Tibial nerve (tissue), 3 donors: ENCODE measurements around the gene HS2ST1.

Experiments used
- CTCF ChIP-seq, 5 experiments: fragments of 200-600 bp in 3 of 5; fragments of 450-650 bp in 2 of 5; sonication (generic) in 3 of 5; IDR thresholded peaks; one replicate each; pipeline ENCODE4 v1.5.1; 2016 to 2019; ENCODE audit warnings: antibody characterized with exemption in 5 of 5, mild to moderate bottlenecking in 3 of 5, moderate library complexity in 2 of 5
- POLR2A ChIP-seq, 2 donors: fragments of 450-650 bp; IDR thresholded peaks; one replicate each; pipeline ENCODE4 v1.6.1; 2017; ENCODE audit warnings: antibody characterized with exemption in 2 of 2, mild to moderate bottlenecking in 2 of 2, moderate library complexity in 2 of 2

GRCh38 chr1:86887479-86888162, 26.8 kb upstream of the HS2ST1 start:
- no peak for TF ChIP-seq CTCF (IDR thresholded peaks at IDR 0.05)
- TF ChIP-seq POLR2A (IDR thresholded peaks at IDR 0.05), result no peak
